ENCODE data around the gene KNSTRN.

KNSTRN gene

GRCh38 chr15:40397688-40398412 is 15.3 kb downstream of the KNSTRN start:
- no peak for DNase-seq (ENCODE audit: low spot score)
- in situ Hi-C loops (cut with MboI; ENCODE audit: low sequenced_read_pairs, unreplicated experiment) = no loop called here
- TF ChIP-seq CTCF (IDR thresholded peaks at IDR 0.05; ENCODE audit: borderline replicate concordance, control extremely low read depth, extremely low read depth, insufficient read depth, missing control alignments) = no peak

- TF ChIP-seq CTCF (IDR thresholded peaks at IDR 0.05; ENCODE audit: borderline replicate concordance, control extremely low read depth, extremely low read depth, insufficient read depth, missing control alignments) = no peak
- in situ Hi-C loops (cut with MboI; ENCODE audit: low sequenced_read_pairs, unreplicated experiment) = no loop called here
- DNase-seq (ENCODE audit: low spot score) = peak; percentile 56
Measured at GRCh38 chr15:40398413-40398873, 15.9 kb downstream of the KNSTRN start.

GRCh38 chr15:40399370-40399769 is 16.8 kb downstream of the KNSTRN start:
- TF ChIP-seq CTCF (IDR thresholded peaks at IDR 0.05; ENCODE audit: borderline replicate concordance, control extremely low read depth, extremely low read depth, insufficient read depth, missing control alignments) = no peak
- DNase-seq (ENCODE audit: low spot score) = no peak
- in situ Hi-C loops (cut with MboI; ENCODE audit: low sequenced_read_pairs, unreplicated experiment) = no loop called here

GRCh38 chr15:40405501-40406381 is 23.2 kb downstream of the KNSTRN start, which contains the start of gene IVD:
IVD (plus strand) TSS chr15:40405795; CDS start chr15:40405828, 33 bp downstream.
- TF ChIP-seq CTCF (IDR thresholded peaks at IDR 0.05; ENCODE audit: borderline replicate concordance, control extremely low read depth, extremely low read depth, insufficient read depth, missing control alignments) = no peak
- DNase-seq (ENCODE audit: low spot score) = peak; percentile 96
- in situ Hi-C loops (cut with MboI; ENCODE audit: low sequenced_read_pairs, unreplicated experiment) = no loop called here

GRCh38 chr15:40407330-40407990 is 24.9 kb downstream of the KNSTRN start:
- DNase-seq (ENCODE audit: low spot score) = peak; percentile 84
- TF ChIP-seq CTCF (IDR thresholded peaks at IDR 0.05; ENCODE audit: borderline replicate concordance, control extremely low read depth, extremely low read depth, insufficient read depth, missing control alignments) = no peak
- in situ Hi-C loops (cut with MboI; ENCODE audit: low sequenced_read_pairs, unreplicated experiment) = no loop called here

- in situ Hi-C loops (cut with MboI; ENCODE audit: low sequenced_read_pairs, unreplicated experiment) = no loop called here
Measured at GRCh38 chr15:40409366-40409765, 26.8 kb downstream of the KNSTRN start.

More at GRCh38 chr15:40409366-40409765, 26.8 kb downstream of the KNSTRN start:
- peak; percentile 86 for DNase-seq (ENCODE audit: low spot score)
- no peak for TF ChIP-seq CTCF (IDR thresholded peaks at IDR 0.05; ENCODE audit: borderline replicate concordance, control extremely low read depth, extremely low read depth, insufficient read depth, missing control alignments)

Measured in GM13976 (cell line).